T1000 (cell line): Measurements from ENCODE around the gene NPBWR2.
"Not testable (repeated sequence)": the region's sequence is repeated elsewhere in the genome, so short reads cannot be mapped to it uniquely, and the experiment has no call there.

Source experiments
- DNase-seq: peaks from one replicate; lab custom pipeline; 2025; ENCODE audit warnings: mixed read lengths; lab: John Stamatoyannopoulos, UW

Gene NPBWR2

GRCh38 chr20:64143018-64143801 lies 35.8 kb upstream of the NPBWR2 start:
- DNase-seq = no peak

GRCh38 chr20:64142590-64142989 lies 35.2 kb upstream of the NPBWR2 start:
- no peak for DNase-seq

GRCh38 chr20:64140956-64141355 lies 33.6 kb upstream of the NPBWR2 start:
- no peak for DNase-seq

GRCh38 chr20:64140061-64140931 lies 32.9 kb upstream of the NPBWR2 start:
- DNase-seq = no peak

- DNase-seq = no peak
Observed at GRCh38 chr20:64139199-64140060, 32.1 kb upstream of the NPBWR2 start.

- DNase-seq = no peak
Observed at GRCh38 chr20:64138276-64138815, 31.0 kb upstream of the NPBWR2 start.

- no peak for DNase-seq
Observed at GRCh38 chr20:64137598-64138031, 30.2 kb upstream of the NPBWR2 start.

GRCh38 chr20:64136004-64136710 lies 28.8 kb upstream of the NPBWR2 start:
- no peak for DNase-seq

- DNase-seq = not testable (repeated sequence)
Observed at GRCh38 chr20:64134744-64135143, 27.4 kb upstream of the NPBWR2 start.

- no peak for DNase-seq
Observed at GRCh38 chr20:64133951-64134407, 26.6 kb upstream of the NPBWR2 start.

- DNase-seq = no peak
Observed at GRCh38 chr20:64131406-64131805, 24.0 kb upstream of the NPBWR2 start.

- DNase-seq = no peak
Observed at GRCh38 chr20:64130876-64131275, 23.5 kb upstream of the NPBWR2 start.

- DNase-seq = no peak
Observed at GRCh38 chr20:64130271-64130670, 22.9 kb upstream of the NPBWR2 start.

GRCh38 chr20:64129146-64129782 lies 21.9 kb upstream of the NPBWR2 start:
- no peak for DNase-seq

GRCh38 chr20:64123517-64123916 lies 16.2 kb upstream of the NPBWR2 start:
- not testable (repeated sequence) for DNase-seq

GRCh38 chr20:64122927-64123326 lies 15.6 kb upstream of the NPBWR2 start:
- DNase-seq = not testable (repeated sequence)

- no peak for DNase-seq
Observed at GRCh38 chr20:64121586-64121985, 14.2 kb upstream of the NPBWR2 start.

- no peak for DNase-seq
Observed at GRCh38 chr20:64119681-64120341, 12.4 kb upstream of the NPBWR2 start.

- DNase-seq = no peak
Observed at GRCh38 chr20:64119301-64119680, 11.9 kb upstream of the NPBWR2 start.

- DNase-seq = not testable (repeated sequence)
Observed at GRCh38 chr20:64117432-64117777, 10.0 kb upstream of the NPBWR2 start.
